Activated CD4-positive, alpha-beta memory T cell treated with anti-CD3 and anti-CD28 coated beads, Interleukin-2, amount 10 ng/mL, durations not matched to agents 7 days and 5 days (primary cell): ENCODE data around the gene FYB1. TPM values are rescaled to one million over a fixed set of nuclear protein-coding genes. Genes with fewer than 3 reads are reported as not detected.

ENCODE experiments used
- CTCF ChIA-PET: fragments of 350-600 bp; sonication (Branson Sonifier 250); formaldehyde crosslinking; loops from one replicate; lab custom pipeline; 2021; ENCODE audit warnings: antibody characterized with exemption, inconsistent platforms; lab: Charles Lee
- POLR2A ChIA-PET: fragments of 350-600 bp; sonication (Branson Sonifier 250); formaldehyde crosslinking; loops from one replicate; lab custom pipeline; 2021; ENCODE audit warnings: antibody characterized with exemption; lab: Charles Lee
- DNase-seq: peaks from one replicate; pipeline ENCODE4 v3.0.0-alpha.2; 2020
- H3K27ac Mint-ChIP-seq: one replicate; pipeline ENCODE4 v1.8.0; 2021; ENCODE audit warnings: mild to moderate bottlenecking, mixed read lengths
- H3K27me3 Mint-ChIP-seq: one replicate; pipeline ENCODE4 v1.8.0; 2021; ENCODE audit warnings: mixed read lengths
- H3K36me3 Mint-ChIP-seq: one replicate; pipeline ENCODE4 v1.8.0; 2021; ENCODE audit warnings: low read depth, mixed read lengths
- H3K4me1 Mint-ChIP-seq: one replicate; pipeline ENCODE4 v1.8.0; 2021; ENCODE audit warnings: mixed read lengths
- H3K4me3 Mint-ChIP-seq: one replicate; pipeline ENCODE4 v1.8.0; 2021; ENCODE audit warnings: mild to moderate bottlenecking, mixed read lengths
- H3K9me3 Mint-ChIP-seq: one replicate; pipeline ENCODE4 v1.8.0; 2021; ENCODE audit warnings: mixed read lengths
- total RNA-seq, 2 experiments: library from RNA; stranded (reverse); gene quantifications; one replicate each; pipeline ENCODE4 v1.2.3, GENCODE V29; 2021

The FYB1 gene
- total RNA-seq, 2 experiments from 2014 or later = 260 to 270 TPM

- Mint-ChIP-seq H3K27ac (no peak overlapping the region), H3K4me3 (no peak overlapping the region)
- POLR2A ChIA-PET = interaction anchor here (1.1 kb wide), 1 partner anchor 29 kb away, joined by 3 read pairs; no protein-coding TSS in a partner anchor
These were observed 72.4 kb downstream of the FYB1 start for GRCh38 chr5:39146831-39147540.

GRCh38 chr5:39143151-39143860 lies 76.1 kb downstream of the FYB1 start:
- Mint-ChIP-seq H3K9me3 (no peaks in the 10 kb centered on the region), H3K36me3 (peaks cover 29% of the 10 kb centered on the region), H3K27me3 (no peaks in the 10 kb centered on the region), H3K27ac (no peak overlapping the region), H3K4me1 (peaks cover 16% of the 10 kb centered on the region), H3K4me3 (no peak overlapping the region)
- ChIA-PET POLR2A (no interaction called here), CTCF (no interaction called here)
- DNase-seq = no peak

More at GRCh38 chr5:39146831-39147540, 72.4 kb downstream of the FYB1 start:
- H3K27me3 Mint-ChIP-seq = no peaks in the 10 kb centered on the region
- peaks cover 37% of the 10 kb centered on the region for H3K4me1 Mint-ChIP-seq
- DNase-seq = no peak
- peaks cover 38% of the 10 kb centered on the region for H3K36me3 Mint-ChIP-seq
- H3K9me3 Mint-ChIP-seq = no peaks in the 10 kb centered on the region
- CTCF ChIA-PET = interaction anchor here (0.8 to 2.2 kb wide), 5 partner anchors 27 to 140 kb away, joined by 3 to 10 read pairs (median 4); no protein-coding TSS in a partner anchor

- Mint-ChIP-seq H3K27ac (no peak overlapping the region), H3K4me3 (no peak overlapping the region), H3K36me3 (peaks cover 42% of the 10 kb centered on the region), H3K27me3 (no peaks in the 10 kb centered on the region), H3K9me3 (no peaks in the 10 kb centered on the region), H3K4me1 (peaks cover 21% of the 10 kb centered on the region)
- ChIA-PET CTCF (interaction anchor here (1.1 kb wide), 1 partner anchor 77 kb away, joined by 3 read pairs; no protein-coding TSS in a partner anchor), POLR2A (interaction anchor here (0.9 kb wide), 1 partner anchor 16 kb away, joined by 3 read pairs; no protein-coding TSS in a partner anchor)
- no peak for DNase-seq
These were observed 78.7 kb downstream of the FYB1 start for GRCh38 chr5:39140558-39141168.

- H3K9me3 Mint-ChIP-seq = no peaks in the 10 kb centered on the region
- no peak for DNase-seq
- CTCF ChIA-PET = interaction anchor here (0.9 kb wide), 1 partner anchor 79 kb away, joined by 4 read pairs; no protein-coding TSS in a partner anchor
- POLR2A ChIA-PET = interaction anchor here (1.0 kb wide), 2 partner anchors 19 to 66 kb away, joined by 3 to 4 read pairs; no protein-coding TSS in a partner anchor
- peaks cover 53% of the 10 kb centered on the region for H3K36me3 Mint-ChIP-seq
- H3K4me3 Mint-ChIP-seq = no peak overlapping the region
- H3K27ac Mint-ChIP-seq = no peak overlapping the region
- no peaks in the 10 kb centered on the region for H3K27me3 Mint-ChIP-seq
- peaks cover 18% of the 10 kb centered on the region for H3K4me1 Mint-ChIP-seq
These were observed 80.5 kb downstream of the FYB1 start for GRCh38 chr5:39138892-39139291.

GRCh38 chr5:39137819-39138451 lies 81.4 kb downstream of the FYB1 start:
- Mint-ChIP-seq H3K27me3 (no peaks in the 10 kb centered on the region), H3K4me3 (no peak overlapping the region), H3K36me3 (peaks cover 60% of the 10 kb centered on the region), H3K9me3 (no peaks in the 10 kb centered on the region), H3K4me1 (peaks cover 21% of the 10 kb centered on the region), H3K27ac (no peak overlapping the region)
- ChIA-PET CTCF (interaction anchor here (0.9 kb wide), 1 partner anchor 80 kb away, joined by 4 read pairs; no protein-coding TSS in a partner anchor), POLR2A (interaction anchor here (0.8 to 1.0 kb wide), 3 partner anchors 20 to 79 kb away, joined by 3 to 4 read pairs (median 3); no protein-coding TSS in a partner anchor)
- no peak for DNase-seq

GRCh38 chr5:39137391-39137790 lies 82.0 kb downstream of the FYB1 start:
- H3K27ac Mint-ChIP-seq = no peak overlapping the region
- ChIA-PET CTCF (no interaction called here), POLR2A (no interaction called here)
- no peak for DNase-seq
- no peak overlapping the region for H3K4me3 Mint-ChIP-seq
- H3K36me3 Mint-ChIP-seq = peaks cover 63% of the 10 kb centered on the region
- H3K9me3 Mint-ChIP-seq = no peaks in the 10 kb centered on the region
- peaks cover 21% of the 10 kb centered on the region for H3K4me1 Mint-ChIP-seq
- no peaks in the 10 kb centered on the region for H3K27me3 Mint-ChIP-seq

- POLR2A ChIA-PET = no interaction called here
- H3K4me3 Mint-ChIP-seq = no peak overlapping the region
- H3K27me3 Mint-ChIP-seq = no peaks in the 10 kb centered on the region
- H3K27ac Mint-ChIP-seq = no peak overlapping the region
- CTCF ChIA-PET = interaction anchor here (1.6 kb wide), 1 partner anchor 151 kb away, joined by 5 read pairs; no protein-coding TSS in a partner anchor
- no peak for DNase-seq
- H3K9me3 Mint-ChIP-seq = no peaks in the 10 kb centered on the region
- peaks cover 13% of the 10 kb centered on the region for H3K4me1 Mint-ChIP-seq
- H3K36me3 Mint-ChIP-seq = peaks cover 83% of the 10 kb centered on the region
These were observed 86.6 kb downstream of the FYB1 start for GRCh38 chr5:39132792-39133191.

- Mint-ChIP-seq H3K36me3 (peaks cover 84% of the 10 kb centered on the region), H3K27ac (no peak overlapping the region), H3K27me3 (no peaks in the 10 kb centered on the region), H3K4me3 (no peak overlapping the region), H3K9me3 (no peaks in the 10 kb centered on the region), H3K4me1 (peaks cover 9% of the 10 kb centered on the region)
- DNase-seq = no peak
- CTCF ChIA-PET = interaction anchor here (1.6 kb wide), 1 partner anchor 151 kb away, joined by 5 read pairs; no protein-coding TSS in a partner anchor
- POLR2A ChIA-PET = no interaction called here
These were observed 87.3 kb downstream of the FYB1 start for GRCh38 chr5:39132128-39132447.

GRCh38 chr5:39131210-39132127 lies 87.9 kb downstream of the FYB1 start:
- H3K9me3 Mint-ChIP-seq = no peaks in the 10 kb centered on the region
- H3K27ac Mint-ChIP-seq = no peak overlapping the region
- H3K4me1 Mint-ChIP-seq = peaks cover 9% of the 10 kb centered on the region
- peaks cover 79% of the 10 kb centered on the region for H3K36me3 Mint-ChIP-seq
- ChIA-PET POLR2A (no interaction called here), CTCF (no interaction called here)
- no peak for DNase-seq
- no peak overlapping the region for H3K4me3 Mint-ChIP-seq
- H3K27me3 Mint-ChIP-seq = no peaks in the 10 kb centered on the region

GRCh38 chr5:39130716-39131115 lies 88.6 kb downstream of the FYB1 start:
- H3K9me3 Mint-ChIP-seq = no peaks in the 10 kb centered on the region
- DNase-seq = no peak
- no peaks in the 10 kb centered on the region for H3K27me3 Mint-ChIP-seq
- peaks cover 84% of the 10 kb centered on the region for H3K36me3 Mint-ChIP-seq
- no peak overlapping the region for H3K27ac Mint-ChIP-seq
- H3K4me3 Mint-ChIP-seq = no peak overlapping the region
- ChIA-PET POLR2A (no interaction called here), CTCF (no interaction called here)
- peaks cover 9% of the 10 kb centered on the region for H3K4me1 Mint-ChIP-seq

- Mint-ChIP-seq H3K27ac (no peak overlapping the region), H3K4me3 (no peak overlapping the region), H3K9me3 (no peaks in the 10 kb centered on the region), H3K27me3 (no peaks in the 10 kb centered on the region), H3K4me1 (peaks cover 12% of the 10 kb centered on the region), H3K36me3 (peaks cover 67% of the 10 kb centered on the region)
- POLR2A ChIA-PET = no interaction called here
- CTCF ChIA-PET = no interaction called here
- no peak for DNase-seq
These were observed 97.4 kb downstream of the FYB1 start for GRCh38 chr5:39121922-39122321.
